Dendritic cell treated with granulocyte-macrophage colony-stimulating factor and Interleukin-4, amounts not matched to agents 40 ng/mL and 50 ng/mL, for 4 days (primary cell): ENCODE data around the gene KHDRBS1.

Experiments
- H3K27ac Mint-ChIP-seq: one replicate; pipeline ENCODE4 v1.8.0; 2022; ENCODE audit warnings: mild to moderate bottlenecking, mixed read lengths
- H3K27me3 Mint-ChIP-seq: one replicate; pipeline ENCODE4 v1.8.0; 2022; ENCODE audit warnings: mild to moderate bottlenecking, mixed read lengths
- H3K36me3 Mint-ChIP-seq: one replicate; pipeline ENCODE4 v1.8.0; 2022; ENCODE audit warnings: low read depth, mixed read lengths
- H3K4me1 Mint-ChIP-seq: one replicate; pipeline ENCODE4 v1.8.0; 2022; ENCODE audit warnings: low read depth, mixed read lengths
- H3K4me3 Mint-ChIP-seq: one replicate; pipeline ENCODE4 v1.8.0; 2022; ENCODE audit warnings: mild to moderate bottlenecking, moderate library complexity, mixed read lengths
- H3K9me3 Mint-ChIP-seq: one replicate; pipeline ENCODE4 v1.8.0; 2022; ENCODE audit warnings: mixed read lengths
- intact Hi-C: fragments of 100-400 bp; cut with micrococcal nuclease; formaldehyde crosslinking; loops from one replicate; pipeline ENCODE4 v1.15.0; 2022

The KHDRBS1 gene

DNA sequence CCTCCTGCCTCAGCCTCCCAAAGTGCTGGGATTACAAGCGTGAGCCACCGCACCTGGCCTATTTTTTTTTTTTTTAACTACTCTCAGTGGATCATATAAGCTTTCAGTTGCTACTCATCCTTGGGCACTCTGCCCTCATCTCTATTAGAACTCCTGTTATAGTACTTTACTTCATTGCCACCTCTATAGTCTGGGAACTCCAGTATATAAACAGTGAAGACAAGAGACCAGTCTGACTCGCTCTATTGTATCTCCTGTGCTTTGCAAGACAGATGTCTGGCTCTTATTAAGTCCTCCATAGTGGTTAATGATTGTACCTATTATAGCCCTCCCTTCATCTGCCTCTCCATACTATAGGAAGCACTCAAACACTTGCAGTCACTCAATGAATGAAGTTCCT lies 15.1 kb downstream of the KHDRBS1 start:
- Mint-ChIP-seq H3K9me3 (no peaks in the 10 kb centered on the region), H3K27ac (no peak overlapping the region), H3K27me3 (no peaks in the 10 kb centered on the region), H3K4me3 (no peak overlapping the region), H3K4me1 (peaks cover 13% of the 10 kb centered on the region), H3K36me3 (peaks cover 44% of the 10 kb centered on the region)
- intact Hi-C loops, result no loop called here

DNA sequence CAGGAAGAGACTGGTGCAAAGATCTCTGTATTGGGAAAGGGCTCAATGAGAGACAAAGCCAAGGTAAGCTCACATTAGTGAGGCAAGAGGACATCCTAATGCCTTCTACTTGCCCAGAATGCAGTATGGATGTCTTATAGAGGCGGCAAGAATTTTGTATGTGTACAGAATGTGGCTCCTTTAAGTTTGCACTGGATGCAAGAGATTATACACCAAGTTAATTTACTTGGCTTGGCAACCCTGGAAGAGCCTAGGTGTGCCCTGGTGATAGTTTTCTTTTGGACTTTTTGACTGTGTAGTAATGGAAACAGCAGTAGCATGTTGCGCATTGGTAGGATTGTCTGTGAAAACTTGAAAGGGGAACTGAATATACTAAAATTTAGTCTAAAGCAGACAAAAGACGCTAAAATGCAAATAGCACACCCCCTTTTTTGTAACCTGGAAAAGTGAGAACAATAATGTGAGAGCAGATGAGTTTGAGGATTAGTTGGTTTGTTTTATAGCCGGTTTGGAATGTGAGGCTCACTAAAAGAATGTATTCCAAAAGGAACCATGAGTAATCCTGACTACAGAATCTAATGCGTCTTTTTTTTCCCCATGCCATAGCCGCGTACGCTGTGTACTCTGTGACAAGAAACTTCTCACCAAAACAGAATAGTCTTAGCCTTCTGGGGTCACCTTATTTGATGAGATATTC lies 18.1 kb downstream of the KHDRBS1 start:
- Mint-ChIP-seq H3K4me3 (no peak overlapping the region), H3K27me3 (no peaks in the 10 kb centered on the region), H3K36me3 (peaks cover 25% of the 10 kb centered on the region), H3K4me1 (peaks cover 17% of the 10 kb centered on the region), H3K27ac (no peak overlapping the region), H3K9me3 (no peaks in the 10 kb centered on the region)
- intact Hi-C loops, result no loop called here

- H3K27ac Mint-ChIP-seq, result no peak overlapping the region
- no peaks in the 10 kb centered on the region for H3K27me3 Mint-ChIP-seq
- H3K36me3 Mint-ChIP-seq, result peaks cover 19% of the 10 kb centered on the region
- no peaks in the 10 kb centered on the region for H3K9me3 Mint-ChIP-seq
- intact Hi-C loops, result no loop called here
- no peak overlapping the region for H3K4me3 Mint-ChIP-seq
- H3K4me1 Mint-ChIP-seq, result peaks cover 12% of the 10 kb centered on the region
Measured at GRCh38 chr1:32032275-32032615, 18.6 kb downstream of the KHDRBS1 start.

GRCh38 chr1:32035119-32035518 lies 21.5 kb downstream of the KHDRBS1 start:
- H3K27ac Mint-ChIP-seq, result no peak overlapping the region
- H3K27me3 Mint-ChIP-seq, result no peaks in the 10 kb centered on the region

DNA sequence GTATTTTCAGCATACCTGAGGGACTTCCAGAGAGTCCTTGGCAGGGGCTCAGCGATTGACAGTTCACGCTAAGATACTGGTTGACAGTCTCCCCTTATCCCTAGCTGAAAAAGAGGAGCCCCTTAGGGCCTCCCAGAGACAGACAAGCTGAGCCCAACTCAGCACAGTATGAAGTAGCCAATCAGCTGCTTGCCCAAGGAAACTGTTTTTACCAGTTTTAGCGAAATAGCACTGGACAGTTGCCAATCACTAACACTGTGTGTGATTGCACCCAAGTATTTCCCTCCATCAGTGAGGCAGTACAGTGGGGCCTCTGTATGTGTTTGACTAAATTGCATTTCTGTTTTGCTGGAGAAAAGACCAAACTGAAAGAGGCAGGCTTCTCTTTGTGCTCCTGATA lies 27.0 kb downstream of the KHDRBS1 start:
- intact Hi-C loops, result no loop called here
- no peak overlapping the region for H3K27ac Mint-ChIP-seq
- H3K27me3 Mint-ChIP-seq, result no peaks in the 10 kb centered on the region
- no peak overlapping the region for H3K4me3 Mint-ChIP-seq
- H3K9me3 Mint-ChIP-seq, result no peaks in the 10 kb centered on the region
- peaks cover 7% of the 10 kb centered on the region for H3K4me1 Mint-ChIP-seq
- peaks cover 5% of the 10 kb centered on the region for H3K36me3 Mint-ChIP-seq

More at GRCh38 chr1:32035119-32035518, 21.5 kb downstream of the KHDRBS1 start:
- intact Hi-C loops, result no loop called here
- peaks cover 5% of the 10 kb centered on the region for H3K4me1 Mint-ChIP-seq
- H3K4me3 Mint-ChIP-seq, result no peak overlapping the region
- H3K9me3 Mint-ChIP-seq, result no peaks in the 10 kb centered on the region
- peaks cover 4% of the 10 kb centered on the region for H3K36me3 Mint-ChIP-seq

DNA sequence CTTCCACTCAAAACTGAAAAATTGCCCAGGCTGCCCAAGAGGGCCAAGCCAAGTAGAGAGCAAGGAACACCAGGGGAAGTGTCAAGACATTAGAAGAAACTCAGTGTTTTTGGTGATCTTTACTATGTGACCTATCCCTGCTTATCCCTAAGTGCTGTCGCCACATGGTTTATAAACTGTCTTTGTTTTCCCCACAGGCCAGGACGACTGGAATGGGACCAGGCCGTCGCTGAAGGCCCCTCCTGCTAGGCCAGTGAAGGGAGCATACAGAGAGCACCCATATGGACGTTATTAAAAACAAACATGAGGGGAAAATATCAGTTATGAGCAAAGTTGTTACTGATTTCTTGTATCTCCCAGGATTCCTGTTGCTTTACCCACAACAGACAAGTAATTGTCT lies 28.7 kb downstream of the KHDRBS1 start:
- H3K9me3 Mint-ChIP-seq, result no peaks in the 10 kb centered on the region
- H3K4me3 Mint-ChIP-seq, result no peak overlapping the region
- intact Hi-C loops, result no loop called here
- no peaks in the 10 kb centered on the region for H3K27me3 Mint-ChIP-seq
- peaks cover 19% of the 10 kb centered on the region for H3K36me3 Mint-ChIP-seq
- H3K4me1 Mint-ChIP-seq, result peaks cover 18% of the 10 kb centered on the region
- no peak overlapping the region for H3K27ac Mint-ChIP-seq

- H3K36me3 Mint-ChIP-seq, result peaks cover 38% of the 10 kb centered on the region
- peaks cover 18% of the 10 kb centered on the region for H3K4me1 Mint-ChIP-seq
- intact Hi-C loops, result no loop called here
- H3K27ac Mint-ChIP-seq, result no peak overlapping the region
- H3K4me3 Mint-ChIP-seq, result no peak overlapping the region
- H3K27me3 Mint-ChIP-seq, result no peaks in the 10 kb centered on the region
- no peaks in the 10 kb centered on the region for H3K9me3 Mint-ChIP-seq
Measured at GRCh38 chr1:32044234-32044633, 30.6 kb downstream of the KHDRBS1 start.

DNA sequence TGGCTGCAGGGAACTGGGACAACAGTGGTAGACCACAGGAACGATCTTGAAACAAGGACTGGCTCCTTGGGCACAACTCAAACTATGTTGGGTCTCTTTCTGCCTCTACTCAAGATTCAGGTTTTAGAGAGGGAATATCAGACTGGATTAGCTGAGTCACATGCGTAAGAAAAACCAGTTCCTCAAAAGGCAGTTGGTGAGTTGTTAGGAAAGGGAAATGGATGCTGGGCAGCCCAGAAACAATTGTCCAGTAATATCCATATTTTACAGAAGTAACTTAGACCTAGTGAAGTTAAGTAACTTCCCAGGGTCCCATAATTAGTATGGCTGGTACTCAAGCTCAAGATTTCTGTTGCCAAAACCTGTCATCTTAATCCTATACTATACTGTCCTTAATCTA lies 32.1 kb downstream of the KHDRBS1 start:
- Mint-ChIP-seq H3K27me3 (no peaks in the 10 kb centered on the region), H3K36me3 (peaks cover 53% of the 10 kb centered on the region), H3K9me3 (no peaks in the 10 kb centered on the region), H3K4me3 (no peak overlapping the region), H3K4me1 (peaks cover 18% of the 10 kb centered on the region), H3K27ac (peak overlapping the region; percentile 68)
- intact Hi-C loops, result no loop called here

DNA sequence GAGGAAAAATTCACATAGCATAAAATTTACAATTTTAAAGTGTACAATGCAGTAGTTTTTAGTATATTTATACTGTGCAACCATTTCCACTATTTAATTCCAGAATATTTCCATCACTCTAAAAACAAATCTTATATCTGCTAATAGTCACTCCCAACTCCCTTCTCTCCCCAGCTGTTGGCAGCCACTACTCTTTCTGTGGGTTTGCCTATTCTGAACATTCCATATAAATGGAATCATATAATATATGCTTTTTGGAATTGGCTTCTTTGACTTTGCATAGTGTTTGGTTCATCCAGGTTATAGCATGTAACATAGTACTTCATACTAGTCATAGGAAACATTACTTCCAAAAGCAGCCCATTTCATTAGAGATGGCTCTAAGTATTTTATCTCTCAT lies 34.0 kb downstream of the KHDRBS1 start:
- Mint-ChIP-seq H3K9me3 (no peaks in the 10 kb centered on the region), H3K4me3 (no peak overlapping the region), H3K27me3 (no peaks in the 10 kb centered on the region), H3K36me3 (peaks cover 72% of the 10 kb centered on the region), H3K27ac (no peak overlapping the region), H3K4me1 (peaks cover 18% of the 10 kb centered on the region)
- intact Hi-C loops, result no loop called here

- Mint-ChIP-seq H3K4me1 (peaks cover 18% of the 10 kb centered on the region), H3K36me3 (peaks cover 79% of the 10 kb centered on the region), H3K27me3 (no peaks in the 10 kb centered on the region), H3K27ac (no peak overlapping the region), H3K4me3 (no peak overlapping the region), H3K9me3 (no peaks in the 10 kb centered on the region)
- intact Hi-C loops, result no loop called here
Measured at GRCh38 chr1:32048440-32048839, 34.8 kb downstream of the KHDRBS1 start.

GRCh38 chr1:32051706-32052105 lies 38.0 kb downstream of the KHDRBS1 start:
- no peaks in the 10 kb centered on the region for H3K9me3 Mint-ChIP-seq
- no peak overlapping the region for H3K4me3 Mint-ChIP-seq
- no peak overlapping the region for H3K27ac Mint-ChIP-seq
- H3K36me3 Mint-ChIP-seq, result peaks cover 91% of the 10 kb centered on the region
- intact Hi-C loops, result no loop called here
- H3K4me1 Mint-ChIP-seq, result peaks cover under 1% of the 10 kb centered on the region
- no peaks in the 10 kb centered on the region for H3K27me3 Mint-ChIP-seq

- no peak overlapping the region for H3K27ac Mint-ChIP-seq
- intact Hi-C loops, result no loop called here
- H3K36me3 Mint-ChIP-seq, result peaks cover 87% of the 10 kb centered on the region
- no peaks in the 10 kb centered on the region for H3K9me3 Mint-ChIP-seq
- H3K27me3 Mint-ChIP-seq, result no peaks in the 10 kb centered on the region
- H3K4me3 Mint-ChIP-seq, result no peak overlapping the region
- H3K4me1 Mint-ChIP-seq, result no peaks in the 10 kb centered on the region
Measured at GRCh38 chr1:32052887-32053286, 39.2 kb downstream of the KHDRBS1 start.

DNA sequence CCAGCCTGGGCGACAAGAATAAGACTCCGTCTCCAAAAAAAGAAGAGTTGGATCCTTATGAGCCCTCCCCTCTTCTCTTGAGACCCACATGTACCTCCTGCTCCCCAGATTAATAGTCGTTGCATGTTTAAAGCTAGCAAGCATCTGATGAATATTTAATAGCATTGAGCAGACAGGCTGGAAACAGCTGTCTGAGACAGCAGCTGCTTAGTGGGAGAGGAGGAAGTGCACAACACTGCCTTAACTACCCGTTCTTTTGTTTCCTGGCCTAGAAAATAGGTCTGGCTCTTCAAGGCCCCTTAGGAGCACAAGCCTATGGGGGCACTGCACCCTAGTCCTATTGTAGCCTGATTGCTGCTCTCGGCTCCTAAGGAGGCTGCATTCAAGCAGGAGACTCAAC lies 41.7 kb downstream of the KHDRBS1 start:
- Mint-ChIP-seq H3K4me1 (no peaks in the 10 kb centered on the region), H3K27ac (no peak overlapping the region), H3K36me3 (peaks cover 87% of the 10 kb centered on the region), H3K27me3 (no peaks in the 10 kb centered on the region), H3K9me3 (no peaks in the 10 kb centered on the region), H3K4me3 (no peak overlapping the region)
- intact Hi-C loops, result no loop called here

DNA sequence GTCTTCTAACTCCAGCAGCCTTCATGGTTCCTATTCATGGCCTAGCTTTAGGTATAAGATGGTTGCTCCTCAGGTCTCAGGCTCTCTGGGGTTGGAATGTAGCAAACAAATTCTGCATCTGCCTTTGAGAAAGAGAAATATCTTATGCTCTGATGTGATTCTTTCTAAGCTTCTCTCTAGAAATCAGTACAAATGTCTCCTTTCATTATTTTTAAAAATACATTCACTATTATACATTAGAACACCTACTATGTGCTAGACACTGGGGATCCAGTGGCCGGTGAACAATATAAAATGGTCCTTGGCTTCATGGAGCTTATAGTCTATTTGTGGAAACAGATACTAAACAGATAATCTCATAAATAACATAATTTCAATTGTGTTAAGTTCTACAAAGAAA lies 42.9 kb downstream of the KHDRBS1 start:
- no peaks in the 10 kb centered on the region for H3K9me3 Mint-ChIP-seq
- no peaks in the 10 kb centered on the region for H3K4me1 Mint-ChIP-seq
- no peak overlapping the region for H3K4me3 Mint-ChIP-seq
- intact Hi-C loops, result no loop called here
- H3K36me3 Mint-ChIP-seq, result peaks cover 87% of the 10 kb centered on the region
- H3K27ac Mint-ChIP-seq, result no peak overlapping the region
- no peaks in the 10 kb centered on the region for H3K27me3 Mint-ChIP-seq

DNA sequence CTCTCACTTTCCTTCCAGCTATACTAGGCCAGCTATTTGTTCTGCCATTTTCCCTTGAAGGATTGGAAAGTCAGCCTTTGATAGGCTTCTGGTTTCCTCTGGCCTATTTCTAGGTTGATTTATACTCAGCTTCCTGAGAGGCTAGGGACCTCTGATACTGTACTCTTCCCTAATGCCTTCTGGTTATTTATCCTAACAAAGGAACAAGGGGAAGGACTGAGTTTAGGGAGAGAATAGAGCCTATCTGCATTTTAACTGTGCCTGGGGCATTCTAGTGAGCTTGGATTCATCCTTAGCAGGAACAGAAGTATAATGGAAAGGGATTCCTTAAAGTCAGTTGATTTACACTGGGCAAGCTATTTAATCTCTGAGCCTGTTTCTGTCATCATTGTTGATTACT lies 47.2 kb downstream of the KHDRBS1 start:
- intact Hi-C loops, result no loop called here
- Mint-ChIP-seq H3K9me3 (no peaks in the 10 kb centered on the region), H3K4me3 (no peak overlapping the region), H3K27me3 (no peaks in the 10 kb centered on the region), H3K36me3 (peaks cover 77% of the 10 kb centered on the region), H3K27ac (no peak overlapping the region), H3K4me1 (peaks cover 20% of the 10 kb centered on the region)
